NCI-H2081 treated with DMSO at 0.1 percent for 48 hours (cell line): ENCODE results near the gene WDR7.

Experiments used
- DNase-seq: peaks from one replicate; lab custom pipeline; 2025; lab: John Stamatoyannopoulos, UW

WDR7 gene

DNA sequence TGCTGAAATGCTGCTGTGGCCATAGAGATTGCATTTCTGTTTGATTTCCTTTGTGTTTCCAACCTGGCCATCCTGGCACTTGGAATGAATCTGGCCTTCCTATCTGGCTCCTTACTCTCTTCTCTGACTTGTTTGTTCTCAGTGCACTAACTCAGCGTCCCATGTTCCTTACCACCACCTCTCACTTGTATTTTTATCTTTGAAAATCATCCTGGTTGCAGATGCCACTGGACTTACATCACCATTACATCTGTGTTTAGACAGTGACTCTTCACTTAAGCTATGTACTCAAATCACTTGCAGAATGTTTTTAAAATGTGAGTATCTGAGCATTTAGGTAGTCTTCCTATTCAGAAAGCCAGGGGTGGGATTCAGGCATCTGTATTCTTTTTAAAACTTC is 239.5 kb downstream of the WDR7 start:
- DNase-seq = no peak

DNA sequence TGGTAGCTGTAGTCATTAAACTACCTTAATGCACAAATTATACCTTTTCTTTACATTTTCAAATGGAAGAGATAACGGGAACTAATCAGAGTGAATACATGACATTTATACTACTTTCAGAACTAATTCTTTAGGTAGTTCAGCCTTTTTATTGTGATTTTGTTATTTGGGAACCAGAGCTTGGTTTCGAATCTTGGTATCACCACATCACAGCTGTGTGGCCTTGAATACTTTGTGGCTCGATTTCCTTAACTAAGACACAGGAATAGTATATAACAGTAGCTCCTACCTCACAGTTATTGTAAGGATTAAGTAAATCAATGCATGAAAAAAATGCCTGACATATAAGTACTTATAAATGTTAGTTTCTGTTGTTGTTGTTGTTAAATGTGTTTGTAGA is 240.0 kb downstream of the WDR7 start:
- no peak for DNase-seq

DNA sequence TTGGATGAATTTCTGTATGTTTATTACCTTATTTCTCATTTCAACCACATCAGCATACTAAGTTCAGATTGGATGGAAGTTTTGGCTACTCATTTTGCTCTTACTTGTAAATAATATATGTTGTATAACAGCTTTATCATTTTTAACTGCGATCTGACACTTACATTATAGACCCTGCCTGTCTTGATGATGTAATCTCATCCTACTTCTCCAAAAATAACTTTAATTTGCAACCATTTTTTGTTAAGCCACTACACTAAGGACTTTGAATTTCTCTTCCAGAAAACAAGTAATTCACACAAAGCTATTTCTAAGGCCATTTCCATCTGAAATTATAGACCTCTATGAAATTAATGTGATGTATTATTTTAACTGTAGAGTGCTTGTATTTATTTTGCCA is 240.7 kb downstream of the WDR7 start:
- no peak for DNase-seq

DNA sequence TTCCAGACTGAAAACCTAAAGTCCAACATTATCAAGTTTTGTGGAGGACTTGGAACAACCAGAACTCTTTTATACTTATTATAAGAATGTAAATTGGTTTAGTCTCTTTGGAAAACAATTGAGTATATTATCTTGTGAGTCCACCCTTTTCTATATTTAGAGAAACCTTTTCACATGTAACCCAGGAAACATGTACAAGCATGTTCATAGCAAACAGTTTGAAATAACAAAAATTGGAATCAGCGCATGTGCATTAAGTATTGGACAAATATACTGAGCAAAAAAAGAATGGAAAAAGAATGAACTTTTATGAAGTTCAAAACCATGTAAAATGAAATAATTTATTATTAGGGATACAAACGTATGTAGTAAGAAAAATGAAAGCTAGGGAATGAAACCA is 246.0 kb downstream of the WDR7 start:
- DNase-seq = no peak

DNA sequence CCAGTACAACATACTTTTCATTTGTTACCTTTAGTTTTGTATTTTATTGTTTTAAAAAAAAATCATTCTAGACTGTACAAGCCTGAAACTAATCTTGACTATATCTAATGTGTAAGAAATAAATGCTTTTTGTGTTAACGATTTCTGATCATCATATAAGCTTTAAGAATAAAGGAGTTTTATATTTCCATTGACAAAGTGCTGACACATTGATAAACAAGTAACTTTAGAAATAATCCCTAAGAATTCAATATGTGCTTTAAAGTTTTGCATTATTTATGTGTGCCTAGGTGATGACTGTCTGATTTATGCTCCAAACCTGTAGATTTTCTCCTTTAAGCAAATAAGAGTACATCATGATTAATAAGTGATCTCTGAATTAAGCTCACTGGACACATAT is 248.5 kb downstream of the WDR7 start:
- DNase-seq = no peak

DNA sequence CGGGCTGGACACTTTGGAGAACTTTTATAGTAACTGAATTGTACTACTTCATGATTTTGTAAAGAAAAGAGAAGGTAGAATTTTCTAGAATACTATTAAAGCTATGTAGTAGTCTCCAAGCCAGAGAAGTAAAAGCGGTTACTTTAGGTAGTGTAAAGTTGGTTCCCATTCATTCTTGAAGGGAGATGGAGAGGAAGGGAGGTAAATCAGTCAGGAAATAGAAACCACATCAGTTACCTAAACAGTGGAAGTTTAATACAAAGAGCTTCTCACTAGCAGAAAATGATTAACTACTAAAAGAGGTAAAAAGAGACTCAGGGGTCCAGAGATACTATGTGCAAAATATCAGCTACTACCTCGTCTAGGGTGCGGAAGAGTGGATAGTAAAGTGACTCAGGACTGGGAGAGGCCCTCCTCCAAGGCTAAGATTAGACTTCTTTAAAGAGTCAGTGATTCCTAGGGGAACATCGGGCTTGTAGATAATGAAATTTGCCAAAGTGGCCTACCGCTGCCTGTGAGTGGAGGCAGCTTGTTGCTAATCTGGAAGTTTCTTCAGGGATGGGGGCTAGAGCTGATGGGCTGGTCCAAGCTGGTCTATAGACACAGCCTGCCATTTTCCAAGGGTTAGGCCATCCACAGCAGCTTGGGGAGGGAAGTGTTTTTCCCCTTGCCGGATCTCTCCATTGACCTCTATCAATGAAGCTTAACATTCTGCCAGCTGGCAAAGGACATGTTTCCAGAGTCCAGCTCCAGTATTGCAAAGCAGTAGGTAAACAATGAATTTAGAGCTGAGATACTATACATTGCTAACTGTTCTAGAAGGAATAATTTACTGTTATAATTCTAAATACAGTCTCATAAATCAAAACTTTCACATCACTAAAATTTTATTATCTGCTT is 249.3 kb downstream of the WDR7 start:
- DNase-seq = no peak

DNA sequence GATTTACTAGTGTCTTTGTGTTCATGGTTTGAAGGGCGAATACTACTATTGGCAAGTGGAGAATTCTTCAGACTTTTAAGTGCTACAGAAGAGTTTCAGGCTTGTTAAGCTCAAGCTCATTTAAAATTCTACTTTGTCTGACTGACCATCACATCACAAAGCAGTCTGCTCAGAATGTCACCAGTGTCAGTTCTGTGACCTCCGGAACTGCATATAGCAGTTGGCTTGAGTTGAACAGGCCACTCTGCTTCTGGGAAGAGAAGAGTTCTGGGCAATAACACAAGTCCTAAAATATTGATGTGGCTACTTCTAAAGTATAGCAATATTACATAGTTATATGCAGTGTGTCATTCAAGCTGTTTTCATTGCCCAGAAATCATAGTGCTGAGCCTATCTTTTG is 250.8 kb downstream of the WDR7 start:
- DNase-seq = no peak

DNA sequence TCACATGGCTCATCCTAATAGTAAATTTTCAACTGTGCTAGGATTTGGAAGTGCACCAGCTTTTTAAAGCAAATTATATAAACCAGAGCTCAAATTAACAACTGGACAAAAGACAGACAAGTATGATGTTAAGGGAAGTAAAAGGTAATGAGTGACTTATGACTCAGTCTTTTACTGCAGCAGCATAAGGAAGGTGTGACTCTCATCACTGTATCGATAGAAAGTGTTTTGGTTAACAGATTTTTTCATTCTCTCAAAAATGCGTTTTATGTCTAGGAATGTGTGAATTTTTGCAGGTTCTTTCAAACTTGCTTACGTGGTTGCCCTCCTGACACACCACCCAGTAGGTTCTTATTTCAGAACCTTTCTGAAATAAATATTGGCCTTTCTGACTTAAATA is 251.5 kb downstream of the WDR7 start:
- no peak for DNase-seq

DNA sequence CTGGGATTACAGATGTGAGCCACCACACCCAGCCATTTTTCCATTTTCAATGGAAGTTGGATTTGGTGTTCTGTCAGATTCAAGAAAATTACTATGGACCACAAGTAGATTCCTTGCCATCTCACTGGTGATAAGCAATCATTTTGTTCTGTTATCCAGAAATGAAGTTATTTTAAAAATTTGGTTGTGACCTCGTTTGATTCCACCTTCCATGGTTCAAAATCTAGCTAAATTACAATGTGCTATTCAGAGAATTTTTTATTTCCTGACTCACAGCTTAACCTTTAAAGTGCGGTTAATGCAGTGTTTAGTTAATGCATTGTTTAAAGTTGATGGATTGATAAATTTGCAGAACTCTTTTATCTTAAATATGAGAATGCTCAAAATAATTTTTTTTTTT is 252.5 kb downstream of the WDR7 start:
- no peak for DNase-seq

DNA sequence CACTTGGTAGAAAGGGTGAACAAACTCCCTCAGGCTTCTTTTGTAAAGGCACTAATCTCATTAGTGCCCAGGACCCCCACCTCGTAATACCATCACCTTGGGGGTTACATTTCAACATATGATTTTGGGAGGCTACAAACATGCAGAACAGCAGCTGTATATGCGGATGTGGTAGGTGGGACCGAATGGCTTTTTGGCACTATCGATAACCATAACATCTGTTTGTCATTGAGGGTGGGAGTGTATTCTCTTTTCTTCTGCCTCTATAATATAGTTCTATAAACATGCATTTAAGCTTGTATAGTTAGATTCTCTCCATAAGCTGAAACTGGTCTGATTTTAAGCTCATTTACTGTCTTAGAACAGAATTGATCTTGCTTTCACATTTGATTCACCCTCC is 256.6 kb downstream of the WDR7 start:
- no peak for DNase-seq

DNA sequence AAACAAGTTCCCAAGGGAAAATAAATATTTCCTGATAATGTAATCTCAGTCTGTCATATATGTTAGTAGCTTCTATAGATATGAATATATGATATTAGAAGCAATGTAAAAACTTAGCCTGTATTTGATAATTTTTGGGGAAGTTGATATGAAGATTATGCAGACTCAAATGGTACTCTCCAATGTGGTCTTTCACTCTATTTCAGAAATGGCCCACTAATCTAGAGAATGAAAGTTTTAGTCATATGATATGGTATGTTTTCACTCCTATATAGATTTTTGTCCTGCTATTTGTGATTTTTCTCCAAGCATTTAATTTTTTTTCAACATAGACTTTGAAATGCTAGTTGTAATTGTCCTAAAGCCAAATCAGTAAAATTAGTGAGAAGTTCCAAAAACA is 259.1 kb downstream of the WDR7 start:
- DNase-seq = no peak

DNA sequence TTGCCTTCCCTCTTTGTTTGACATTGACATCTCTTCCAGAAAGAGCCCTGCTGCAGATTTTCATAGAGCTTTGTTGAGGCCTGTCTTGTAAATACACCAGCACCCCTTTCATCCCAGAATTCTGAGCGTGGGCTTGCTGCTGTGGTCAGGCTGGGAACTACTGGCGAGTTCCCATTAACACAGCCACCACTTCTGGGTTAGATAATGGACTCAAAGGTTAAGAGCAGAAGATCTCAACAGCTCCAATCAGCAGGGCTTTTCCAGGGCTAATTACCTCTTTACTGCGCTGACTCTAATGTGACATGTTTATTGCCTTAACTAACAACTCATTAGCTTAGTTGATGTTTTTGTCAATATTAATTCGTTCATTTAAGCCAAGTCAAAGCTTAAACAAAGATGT is 259.8 kb downstream of the WDR7 start:
- no peak for DNase-seq

DNA sequence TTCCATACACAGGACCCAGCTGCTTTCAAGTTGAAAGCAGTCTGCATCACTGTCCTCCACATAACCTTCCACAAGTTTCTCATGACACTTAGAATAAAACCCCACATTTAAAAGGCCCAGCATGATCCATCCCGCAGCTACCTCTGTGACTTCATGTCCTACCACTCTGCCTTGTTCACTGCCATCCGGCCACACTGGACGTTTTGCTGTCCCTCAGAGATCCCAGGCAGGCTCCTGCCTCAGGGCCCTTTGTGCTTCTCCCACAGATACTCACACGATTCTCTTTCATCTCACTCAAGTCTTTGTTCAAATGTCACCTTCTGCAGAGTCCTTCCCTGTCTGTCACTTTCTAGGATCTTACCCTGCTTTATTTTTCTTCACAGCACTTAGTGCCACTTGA is 262.8 kb downstream of the WDR7 start:
- no peak for DNase-seq

DNA sequence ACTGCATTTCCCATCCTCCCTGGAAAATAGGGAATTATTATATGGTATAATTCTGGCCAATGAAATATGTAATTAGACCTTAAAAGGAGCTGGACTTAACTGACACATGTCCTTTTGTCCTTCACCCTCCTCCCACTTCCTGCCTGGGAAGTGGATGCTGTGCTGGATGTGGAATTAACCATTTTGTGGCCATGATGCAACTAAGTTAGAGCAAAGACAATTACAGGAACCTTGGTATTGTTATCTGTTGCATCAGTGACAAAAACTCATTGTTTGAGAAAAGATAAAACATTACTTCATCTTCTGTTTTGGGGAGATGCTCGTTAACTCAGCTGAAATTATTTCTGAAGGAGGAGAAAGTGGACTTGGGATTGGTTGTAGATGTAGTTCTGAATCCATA is 268.0 kb downstream of the WDR7 start:
- DNase-seq = no peak

DNA sequence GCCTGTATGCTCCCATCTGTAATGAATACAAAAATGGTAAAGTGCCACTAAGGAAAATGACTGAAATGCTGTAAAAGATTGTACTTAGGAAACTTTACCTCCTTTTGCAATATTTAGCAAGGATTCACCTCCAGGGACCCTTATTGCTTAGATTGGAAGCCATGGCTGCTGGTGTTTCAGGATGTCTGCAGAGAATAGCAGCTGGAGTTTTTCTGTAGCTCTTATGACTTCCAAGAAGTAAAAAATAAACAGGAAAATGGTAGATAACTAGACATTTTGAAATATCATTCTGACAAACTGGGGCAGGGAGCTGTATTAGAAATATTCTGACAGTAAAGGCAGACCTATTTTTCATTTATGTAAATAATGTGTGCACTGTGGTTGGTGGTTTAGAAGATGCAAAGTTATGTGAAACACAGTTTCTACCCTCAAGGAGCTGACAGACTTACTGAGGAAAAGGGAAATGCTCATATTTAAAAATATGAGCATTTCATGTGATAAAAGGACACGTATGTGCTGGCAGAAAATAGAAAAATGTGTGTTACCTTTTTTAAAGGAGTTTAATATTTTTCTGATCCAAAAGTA is 270.8 kb downstream of the WDR7 start:
- no peak for DNase-seq

DNA sequence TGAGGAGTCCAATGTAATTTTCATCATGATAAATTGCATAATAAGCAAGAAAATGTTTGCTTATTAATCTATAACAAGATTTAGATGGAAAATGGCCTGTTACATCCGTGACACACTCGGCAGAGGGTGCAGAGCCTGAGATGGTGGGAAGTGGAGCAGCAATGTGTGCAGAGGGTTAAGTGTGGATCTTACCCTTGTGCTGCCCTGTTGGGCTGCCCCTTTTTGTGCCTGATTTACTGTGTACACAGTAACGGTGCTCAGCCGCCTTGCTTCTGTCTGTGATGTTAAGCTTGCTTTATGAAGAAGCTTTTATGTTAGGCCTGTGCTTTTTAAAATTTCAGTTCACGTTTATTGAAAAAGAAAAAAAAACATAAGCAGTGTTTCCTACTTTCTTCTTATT is 275.6 kb downstream of the WDR7 start:
- no peak for DNase-seq

DNA sequence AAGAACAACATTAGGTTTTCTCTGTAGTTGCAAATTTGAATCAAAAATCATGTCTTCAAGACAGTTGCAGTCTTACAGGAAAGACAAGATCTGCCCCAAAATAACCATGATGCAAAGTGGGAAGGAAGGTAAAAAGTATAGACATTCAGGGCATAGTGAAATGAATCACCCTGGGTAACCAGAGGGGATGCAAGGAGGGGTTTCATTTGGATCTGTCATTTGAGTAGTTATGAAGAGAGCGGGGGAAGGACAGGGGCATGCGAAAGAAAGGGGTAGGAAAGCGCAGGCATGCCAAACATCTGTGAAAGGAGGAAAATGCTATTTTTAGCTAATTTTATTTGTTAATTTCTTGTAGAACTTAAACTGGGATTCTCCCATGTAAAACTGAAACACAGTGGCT is 276.6 kb downstream of the WDR7 start:
- no peak for DNase-seq

DNA sequence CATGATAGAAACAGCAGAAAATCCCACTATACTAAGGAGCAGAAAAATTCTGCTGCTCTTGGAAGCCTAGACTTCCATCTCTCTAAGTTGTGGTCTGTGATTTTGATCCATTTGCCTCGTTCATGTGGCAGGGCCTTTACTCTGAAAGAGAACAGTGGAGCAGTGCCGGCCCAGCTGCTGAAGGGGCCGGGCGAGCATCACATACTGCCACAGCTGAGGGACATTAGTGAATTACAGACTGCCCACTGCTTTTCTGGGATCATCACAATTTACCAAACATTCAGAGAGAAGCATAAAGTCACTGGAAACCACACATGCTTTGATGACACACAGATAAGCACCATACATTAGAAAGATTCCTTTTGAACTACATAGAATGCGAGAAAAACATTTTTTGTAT is 278.7 kb downstream of the WDR7 start:
- DNase-seq = no peak

DNA sequence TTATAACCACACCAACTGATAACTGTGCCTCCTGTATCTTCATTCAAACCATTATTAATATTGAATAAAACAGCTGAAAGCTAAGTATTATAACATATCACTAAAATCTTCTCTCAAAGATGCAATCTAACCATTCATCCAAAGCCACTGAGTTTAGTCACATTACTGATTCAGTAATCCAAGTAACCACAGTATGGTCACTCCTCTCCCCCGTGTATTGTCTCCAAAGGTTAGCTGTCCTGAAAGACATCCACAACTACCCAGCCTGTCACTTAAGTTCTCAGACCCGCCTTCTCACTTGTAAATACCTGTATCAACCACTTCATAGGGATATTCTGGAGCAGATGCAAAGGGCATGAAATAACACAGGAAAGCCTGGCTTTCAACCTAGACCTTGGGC is 282.3 kb downstream of the WDR7 start:
- no peak for DNase-seq

DNA sequence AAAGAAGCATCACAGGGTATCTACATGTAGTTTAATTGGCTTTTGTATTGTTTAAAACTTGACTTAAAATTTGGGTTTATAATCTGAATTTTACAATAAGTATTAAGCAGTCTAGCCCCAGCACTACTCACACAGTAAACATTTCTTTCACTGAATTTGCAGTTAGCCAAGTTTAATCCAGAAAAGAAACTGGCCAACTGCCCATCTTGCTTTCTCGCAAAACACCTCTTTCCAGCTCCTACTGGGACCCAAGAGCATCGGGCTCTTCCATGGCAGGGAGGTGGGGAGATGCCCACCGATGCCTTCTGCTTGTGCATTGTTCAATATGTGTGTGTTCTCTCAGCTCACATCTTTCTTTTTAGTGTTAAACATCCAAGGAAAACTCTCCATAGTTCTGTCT is 283.0 kb downstream of the WDR7 start:
- DNase-seq = no peak

DNA sequence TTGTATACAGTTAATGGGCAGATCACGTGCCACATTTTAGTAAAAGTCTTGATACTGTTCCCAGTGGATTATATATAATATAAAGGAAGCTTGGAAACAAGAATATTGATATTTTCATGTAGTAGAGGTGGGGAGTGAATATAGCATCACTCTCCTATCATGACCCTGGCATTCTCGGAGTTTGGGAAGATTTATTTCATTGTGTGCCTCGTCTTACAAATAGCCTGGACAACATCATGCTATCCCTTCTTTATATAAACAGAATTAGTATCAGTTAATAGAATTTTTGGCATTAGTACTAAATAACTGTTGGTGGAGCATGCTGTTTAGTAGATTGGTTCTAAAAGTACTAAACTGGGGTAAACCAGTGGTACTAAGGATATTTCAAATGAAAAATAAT is 283.7 kb downstream of the WDR7 start:
- DNase-seq = no peak

DNA sequence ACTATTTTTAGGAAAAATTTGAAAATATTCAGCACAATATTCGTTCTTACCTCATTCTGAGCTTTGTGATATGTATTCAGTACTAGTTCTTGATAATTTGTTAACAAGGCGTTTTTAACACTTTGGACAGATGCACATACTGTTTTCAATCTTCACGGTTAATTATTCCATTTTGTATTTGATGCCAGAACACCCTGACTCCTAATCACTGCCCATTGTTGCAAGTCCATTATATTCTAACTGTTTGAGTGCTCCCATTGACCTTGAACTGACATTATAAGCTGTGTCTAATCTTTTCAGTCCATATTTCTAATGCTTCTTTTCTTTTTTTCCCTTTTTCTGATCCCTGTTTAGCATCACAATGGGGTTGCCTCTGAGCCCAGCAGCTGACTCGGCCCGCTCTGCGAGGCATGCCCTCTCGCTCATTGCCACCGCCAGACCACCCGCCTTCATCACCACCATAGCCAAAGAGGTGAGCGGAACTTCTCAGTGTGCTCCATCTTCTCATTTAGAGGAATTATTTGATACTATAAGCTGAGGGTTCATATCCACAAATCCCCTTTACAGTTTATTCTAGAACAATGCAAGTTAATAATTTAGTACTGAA is 284.4 kb downstream of the WDR7 start:
- DNase-seq = no peak

DNA sequence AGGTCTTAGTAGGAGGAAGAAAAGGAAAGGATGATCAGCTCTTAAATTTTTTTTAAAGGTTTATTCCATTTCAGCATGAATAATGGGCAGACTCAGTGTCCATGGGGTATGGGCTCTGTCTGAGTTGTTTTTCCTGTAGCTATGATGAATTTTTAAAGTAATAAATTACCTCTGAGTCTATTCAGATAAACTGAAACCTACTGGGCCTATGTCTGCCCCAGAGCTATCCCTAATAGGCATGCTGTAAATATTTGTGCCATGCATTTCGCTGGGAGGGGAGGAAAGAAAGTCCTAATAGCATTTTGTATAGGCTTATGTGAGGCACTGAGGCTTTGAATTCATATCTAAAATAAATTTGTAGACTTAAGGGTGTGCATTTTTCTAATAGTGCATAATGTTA is 285.3 kb downstream of the WDR7 start:
- no peak for DNase-seq
